Measurements from ENCODE around the gene GRID1.

GRCh38 chr10:86389441-86390193 lies 23.0 kb upstream of the GRID1 start:
- TF ChIP-seq CTCF (IDR thresholded peaks at IDR 0.05) (peak in 1 of 6 experiments; percentile 10), POLR2A (IDR thresholded peaks at IDR 0.05) (peak in 1 of 2 donors; percentile 9)

Measured in thyroid gland (tissue), 4 donors.